ENCODE data around the gene SPRY4.
"Not testable (repeated sequence)": the region's sequence is repeated elsewhere in the genome, so short reads cannot be mapped to it uniquely, and the experiment has no call there.

Gene SPRY4

GRCh38 chr5:142324871-142325724, at the start of gene SPRY4:
SPRY4 (minus strand) TSS chr5:142325021; CDS start chr5:142315108, 9,913 bp downstream.
- DNase-seq = peak; percentile 94

- no peak for DNase-seq
Observed at GRCh38 chr5:142368529-142368928, 43.7 kb upstream of the SPRY4 start.

GRCh38 chr5:142366007-142366406, 41.2 kb upstream of the SPRY4 start:
- DNase-seq = no peak

- no peak for DNase-seq
Observed at GRCh38 chr5:142364251-142365145, 39.7 kb upstream of the SPRY4 start.

GRCh38 chr5:142363619-142363963, 38.8 kb upstream of the SPRY4 start:
- no peak for DNase-seq

GRCh38 chr5:142362193-142362592, 37.4 kb upstream of the SPRY4 start:
- not testable (repeated sequence) for DNase-seq

GRCh38 chr5:142360607-142361120, 35.8 kb upstream of the SPRY4 start:
- DNase-seq = peak; percentile 42

GRCh38 chr5:142360051-142360498, 35.3 kb upstream of the SPRY4 start:
- DNase-seq = no peak

GRCh38 chr5:142358648-142359047, 33.8 kb upstream of the SPRY4 start:
- no peak for DNase-seq

GRCh38 chr5:142358121-142358520, 33.3 kb upstream of the SPRY4 start:
- no peak for DNase-seq

GRCh38 chr5:142357469-142358090, 32.8 kb upstream of the SPRY4 start:
- DNase-seq = no peak

GRCh38 chr5:142356716-142357468, 32.1 kb upstream of the SPRY4 start:
- DNase-seq = peak; percentile 89

GRCh38 chr5:142356349-142356715, 31.5 kb upstream of the SPRY4 start:
- DNase-seq = peak; percentile 33

GRCh38 chr5:142353071-142353472, 28.3 kb upstream of the SPRY4 start:
- no peak for DNase-seq

GRCh38 chr5:142350021-142350420, 25.2 kb upstream of the SPRY4 start:
- DNase-seq = no peak

- DNase-seq = no peak
Observed at GRCh38 chr5:142346706-142347105, 21.9 kb upstream of the SPRY4 start.

GRCh38 chr5:142344915-142345314, 20.1 kb upstream of the SPRY4 start:
- not testable (repeated sequence) for DNase-seq

GRCh38 chr5:142343531-142343930, 18.7 kb upstream of the SPRY4 start:
- DNase-seq = no peak

GRCh38 chr5:142342128-142342981, 17.5 kb upstream of the SPRY4 start:
- no peak for DNase-seq

- no peak for DNase-seq
Observed at GRCh38 chr5:142339781-142340180, 15.0 kb upstream of the SPRY4 start.

GRCh38 chr5:142334538-142334937, 9.7 kb upstream of the SPRY4 start:
- DNase-seq = no peak

Data from amniotic stem cell (primary cell).